Activated T-cell treated with anti-CD3 and anti-CD28 coated beads, Interleukin-2, amount 50 U/mL, for 24 hours (primary cell): ENCODE results near the gene RFXANK.

Source experiments
- DNase-seq: peaks from one replicate; pipeline ENCODE4 v3.0.0-alpha.2; 2020
- H3K27ac Mint-ChIP-seq: 2 replicates; pipeline ENCODE4 v1.8.0; 2020; ENCODE audit warnings: mild to moderate bottlenecking, mixed read lengths
- H3K27me3 Mint-ChIP-seq: 2 replicates; pipeline ENCODE4 v1.8.0; 2020; ENCODE audit warnings: mixed read lengths
- H3K36me3 Mint-ChIP-seq: 2 replicates; pipeline ENCODE4 v1.8.0; 2020; ENCODE audit warnings: low read depth, mixed read lengths
- H3K4me1 Mint-ChIP-seq: 2 replicates; pipeline ENCODE4 v1.8.0; 2020; ENCODE audit warnings: low read depth, mixed read lengths
- H3K4me3 Mint-ChIP-seq: 2 replicates; pipeline ENCODE4 v1.8.0; 2020; ENCODE audit warnings: mild to moderate bottlenecking, moderate library complexity, mixed read lengths
- H3K9me3 Mint-ChIP-seq: 2 replicates; pipeline ENCODE4 v1.8.0; 2020; ENCODE audit warnings: mixed read lengths

The RFXANK gene

DNA sequence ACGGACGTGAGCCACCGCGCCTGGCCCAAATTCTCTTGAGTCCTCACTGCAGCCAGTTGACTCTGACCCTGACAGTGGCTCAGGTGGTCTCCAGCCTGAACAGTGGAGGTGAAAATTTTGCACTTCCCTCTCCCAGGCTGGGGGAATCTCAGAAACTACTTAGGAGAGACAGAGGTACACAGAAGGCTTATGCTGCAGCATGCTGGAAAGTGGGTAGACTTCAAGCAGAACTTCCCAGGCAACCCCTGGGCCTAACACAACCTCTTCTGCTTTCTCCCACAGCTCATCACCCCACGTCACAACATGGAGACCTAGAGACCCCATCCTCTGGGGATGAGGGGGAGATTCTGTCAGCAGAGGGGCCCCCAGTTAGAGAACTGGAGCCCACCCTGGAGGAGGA lies 34.1 kb downstream of the RFXANK start:
- Mint-ChIP-seq H3K27me3 (peaks cover 31% of the 10 kb centered on the region), H3K9me3 (no peaks in the 10 kb centered on the region), H3K4me1 (peaks cover 5% of the 10 kb centered on the region), H3K36me3 (no peaks in the 10 kb centered on the region), H3K27ac (no peak overlapping the region), H3K4me3 (no peak overlapping the region)
- no peak for DNase-seq

DNA sequence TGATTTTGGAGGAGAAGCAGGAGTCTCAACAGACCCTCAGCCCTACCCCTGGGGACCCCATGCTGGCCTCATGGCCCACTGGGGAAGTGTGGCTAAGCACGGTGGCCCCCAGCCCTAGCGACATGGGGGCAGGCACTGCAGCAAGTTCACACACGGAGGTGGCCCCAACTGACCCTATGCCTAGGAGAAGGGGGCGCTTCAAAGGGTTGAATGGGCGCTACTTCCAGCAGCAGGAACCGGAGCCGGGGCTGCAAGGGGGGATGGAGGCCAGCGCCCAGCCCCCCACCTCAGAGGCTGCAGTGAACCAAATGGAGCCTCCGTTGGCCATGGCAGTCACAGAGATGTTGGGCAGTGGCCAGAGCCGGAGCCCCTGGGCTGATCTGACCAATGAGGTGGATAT lies 34.6 kb downstream of the RFXANK start:
- Mint-ChIP-seq H3K27me3 (peaks cover 31% of the 10 kb centered on the region), H3K27ac (no peak overlapping the region), H3K4me1 (peaks cover 5% of the 10 kb centered on the region), H3K36me3 (no peaks in the 10 kb centered on the region), H3K9me3 (no peaks in the 10 kb centered on the region), H3K4me3 (no peak overlapping the region)
- DNase-seq, result no peak

DNA sequence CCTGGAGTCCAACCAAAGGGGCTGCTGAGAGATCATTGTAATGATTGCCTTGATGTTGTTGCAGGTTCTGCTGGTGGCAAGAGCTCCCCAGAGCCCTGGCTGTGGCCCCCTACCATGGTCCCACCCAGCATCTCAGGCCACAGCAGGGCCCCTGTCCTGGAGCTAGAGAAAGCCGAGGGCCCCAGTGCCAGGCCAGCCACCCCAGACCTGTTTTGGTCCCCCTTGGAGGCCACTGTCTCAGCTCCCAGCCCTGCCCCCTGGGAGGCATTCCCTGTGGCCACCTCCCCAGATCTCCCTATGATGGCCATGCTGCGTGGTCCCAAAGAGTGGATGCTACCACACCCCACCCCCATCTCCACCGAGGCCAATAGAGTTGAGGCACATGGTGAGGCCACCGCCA lies 35.2 kb downstream of the RFXANK start:
- DNase-seq, result no peak
- Mint-ChIP-seq H3K4me3 (no peak overlapping the region), H3K27ac (no peak overlapping the region), H3K9me3 (no peaks in the 10 kb centered on the region), H3K4me1 (peaks cover 5% of the 10 kb centered on the region), H3K36me3 (no peaks in the 10 kb centered on the region), H3K27me3 (peaks cover 31% of the 10 kb centered on the region)

DNA sequence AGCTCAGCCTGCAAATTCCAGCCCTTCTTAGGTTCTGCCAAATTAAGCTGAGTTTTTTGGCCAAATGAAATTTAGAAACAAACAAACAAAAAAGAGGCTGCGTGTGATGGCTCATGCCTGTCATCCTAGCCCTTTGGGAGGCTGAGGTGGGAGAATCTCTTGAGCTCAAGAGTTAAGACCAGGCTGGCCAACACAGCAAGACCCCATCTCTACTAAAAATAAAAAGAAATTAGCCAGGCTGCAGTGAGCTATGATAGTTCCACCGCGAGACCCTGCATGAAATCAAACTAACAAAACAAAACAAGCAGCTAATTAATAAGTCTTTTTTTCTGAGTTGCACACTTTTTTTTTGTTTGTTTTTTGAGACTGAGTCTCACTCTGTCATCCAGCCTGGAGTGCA lies 37.6 kb downstream of the RFXANK start:
- Mint-ChIP-seq H3K36me3 (no peaks in the 10 kb centered on the region), H3K27me3 (peaks cover 18% of the 10 kb centered on the region), H3K9me3 (peaks cover 4% of the 10 kb centered on the region), H3K4me3 (no peak overlapping the region), H3K4me1 (peaks cover 4% of the 10 kb centered on the region), H3K27ac (no peak overlapping the region)
- DNase-seq, result no peak

DNA sequence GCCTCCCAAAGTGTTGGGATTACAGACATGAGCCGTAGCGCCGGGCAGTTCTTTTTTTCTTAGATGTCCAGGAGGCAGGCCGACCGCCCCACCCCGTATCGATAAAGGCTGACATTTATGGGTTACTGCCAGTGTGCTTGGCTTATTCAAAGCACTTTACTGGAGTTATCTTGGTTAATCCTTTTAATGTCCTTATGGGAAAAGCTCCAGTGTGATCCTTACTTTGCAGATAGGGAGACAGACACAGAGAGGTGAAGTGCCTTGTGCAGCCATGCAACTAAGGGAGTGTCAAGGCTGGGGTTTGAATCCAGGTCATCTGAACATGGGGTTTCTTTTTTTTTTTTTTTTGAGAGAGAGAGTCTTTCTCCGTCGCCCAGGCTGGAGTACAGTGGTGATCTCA lies 38.9 kb downstream of the RFXANK start:
- no peak overlapping the region for H3K27ac Mint-ChIP-seq
- H3K27me3 Mint-ChIP-seq, result peaks cover 17% of the 10 kb centered on the region
- H3K36me3 Mint-ChIP-seq, result no peaks in the 10 kb centered on the region
- H3K4me3 Mint-ChIP-seq, result no peak overlapping the region
- peaks cover 7% of the 10 kb centered on the region for H3K9me3 Mint-ChIP-seq
- no peaks in the 10 kb centered on the region for H3K4me1 Mint-ChIP-seq
- no peak for DNase-seq

DNA sequence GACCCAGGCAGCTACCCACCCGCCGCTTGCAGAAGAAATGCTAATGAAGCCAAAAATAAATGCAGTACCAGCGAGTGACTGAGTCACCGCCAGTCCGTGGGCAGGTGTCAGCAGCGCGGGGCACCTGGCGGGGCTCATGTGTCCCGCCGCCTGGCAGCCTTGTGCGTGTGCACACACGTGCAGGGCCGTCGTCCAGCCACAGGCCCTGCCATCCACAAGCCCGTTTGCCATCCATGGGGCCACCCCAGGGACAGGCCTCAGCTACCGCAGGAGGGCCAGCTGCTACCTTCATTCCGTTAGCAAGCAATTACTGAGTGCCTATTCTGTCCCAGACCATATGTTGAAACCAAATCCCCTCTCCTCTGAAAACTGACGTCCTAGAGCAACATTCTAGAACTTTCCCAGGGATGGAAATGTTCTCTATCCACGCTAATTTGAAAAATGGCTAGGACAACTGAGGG lies 40.2 kb downstream of the RFXANK start:
- no peak for DNase-seq
- H3K9me3 Mint-ChIP-seq, result peaks cover 10% of the 10 kb centered on the region
- no peak overlapping the region for H3K27ac Mint-ChIP-seq
- no peaks in the 10 kb centered on the region for H3K36me3 Mint-ChIP-seq
- no peak overlapping the region for H3K4me3 Mint-ChIP-seq
- no peaks in the 10 kb centered on the region for H3K4me1 Mint-ChIP-seq
- H3K27me3 Mint-ChIP-seq, result peaks cover 18% of the 10 kb centered on the region

DNA sequence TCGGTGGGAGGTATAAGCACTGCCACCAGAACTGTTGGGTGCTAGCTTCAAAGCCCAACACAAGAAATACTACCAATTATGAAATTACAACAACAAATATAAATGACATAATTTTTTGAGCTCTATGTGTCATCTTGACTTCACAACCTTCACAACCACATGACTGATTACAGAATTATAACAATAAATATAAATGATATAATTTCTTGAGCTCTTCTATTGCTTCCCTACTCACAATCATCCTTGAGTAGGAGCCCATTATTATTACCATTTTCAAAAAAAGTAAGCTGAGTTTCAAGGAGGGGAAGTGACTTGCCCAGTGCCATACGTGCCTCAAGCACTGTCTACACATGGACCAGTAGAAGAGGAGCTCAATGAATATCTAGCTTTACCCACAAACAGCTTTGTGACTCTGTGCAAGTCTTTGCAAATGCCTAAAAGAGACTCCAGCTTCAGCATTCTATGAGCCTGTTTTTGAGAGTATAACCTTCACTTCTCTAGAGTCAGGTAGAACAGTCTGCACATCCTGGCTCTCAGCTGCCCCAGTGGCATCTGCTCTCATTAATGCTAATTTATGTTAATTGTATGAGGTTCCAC lies 42.3 kb downstream of the RFXANK start:
- Mint-ChIP-seq H3K27me3 (peaks cover 19% of the 10 kb centered on the region), H3K4me1 (no peaks in the 10 kb centered on the region), H3K4me3 (no peak overlapping the region), H3K36me3 (no peaks in the 10 kb centered on the region), H3K9me3 (peaks cover 10% of the 10 kb centered on the region), H3K27ac (no peak overlapping the region)
- DNase-seq, result no peak

DNA sequence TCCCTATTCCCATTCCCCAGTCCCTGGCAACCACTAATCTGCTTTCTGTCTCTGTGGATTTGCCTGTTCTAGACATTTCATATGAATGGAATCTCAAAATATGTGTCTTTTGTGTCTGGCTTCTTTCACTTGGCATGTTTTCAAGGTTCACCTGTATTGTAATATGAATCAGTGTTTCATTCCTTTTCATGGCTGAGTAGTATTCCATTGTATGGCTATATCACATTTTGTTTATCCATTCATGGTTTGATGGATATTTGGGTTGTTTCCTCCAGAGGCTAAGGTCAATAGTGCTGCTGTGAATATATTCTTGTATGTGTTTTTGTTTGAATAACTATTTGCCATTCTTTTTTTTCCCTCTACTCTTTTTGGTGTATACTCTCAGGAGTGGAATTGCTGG lies 44.1 kb downstream of the RFXANK start:
- Mint-ChIP-seq H3K4me1 (no peaks in the 10 kb centered on the region), H3K4me3 (no peak overlapping the region), H3K27me3 (peaks cover 29% of the 10 kb centered on the region), H3K27ac (no peak overlapping the region), H3K9me3 (peaks cover 10% of the 10 kb centered on the region), H3K36me3 (no peaks in the 10 kb centered on the region)
- DNase-seq, result no peak

DNA sequence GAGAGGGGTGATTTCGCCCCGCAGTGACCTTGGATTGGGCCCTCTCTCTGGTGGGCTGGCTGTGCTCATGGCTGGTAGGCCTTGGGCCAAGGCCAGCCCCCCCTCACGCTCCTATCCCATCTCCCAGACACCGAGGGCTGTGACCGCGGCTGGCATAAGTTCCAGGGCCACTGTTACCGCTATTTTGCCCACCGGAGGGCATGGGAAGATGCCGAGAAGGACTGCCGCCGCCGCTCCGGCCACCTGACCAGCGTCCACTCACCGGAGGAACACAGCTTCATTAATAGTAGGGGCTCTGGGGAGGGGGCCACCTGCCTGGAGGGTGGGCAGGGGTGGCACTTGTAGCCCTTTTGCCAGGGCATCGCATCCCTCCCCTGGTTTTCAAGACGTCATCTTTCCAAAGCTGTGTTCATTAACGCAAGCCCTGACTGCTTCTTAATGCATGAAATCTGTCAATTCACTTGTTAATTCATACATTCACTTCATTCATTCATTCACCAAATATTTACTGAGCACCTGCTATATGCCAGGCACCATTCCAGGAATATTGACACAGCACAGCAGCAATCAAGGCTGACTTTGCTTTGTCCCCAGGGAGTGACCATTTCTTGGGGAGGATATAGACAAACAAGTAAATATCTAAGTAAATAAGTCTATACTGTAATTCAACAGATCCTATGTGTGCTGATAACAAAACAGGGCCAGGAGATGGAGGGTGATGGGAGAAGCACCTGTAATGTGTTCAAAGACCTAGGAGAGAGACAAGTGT lies 46.3 kb downstream of the RFXANK start:
- H3K4me1 Mint-ChIP-seq, result no peaks in the 10 kb centered on the region
- no peaks in the 10 kb centered on the region for H3K36me3 Mint-ChIP-seq
- H3K27me3 Mint-ChIP-seq, result peaks cover 29% of the 10 kb centered on the region
- H3K9me3 Mint-ChIP-seq, result peaks cover 10% of the 10 kb centered on the region
- H3K4me3 Mint-ChIP-seq, result no peak overlapping the region
- DNase-seq, result no peak
- H3K27ac Mint-ChIP-seq, result no peak overlapping the region

DNA sequence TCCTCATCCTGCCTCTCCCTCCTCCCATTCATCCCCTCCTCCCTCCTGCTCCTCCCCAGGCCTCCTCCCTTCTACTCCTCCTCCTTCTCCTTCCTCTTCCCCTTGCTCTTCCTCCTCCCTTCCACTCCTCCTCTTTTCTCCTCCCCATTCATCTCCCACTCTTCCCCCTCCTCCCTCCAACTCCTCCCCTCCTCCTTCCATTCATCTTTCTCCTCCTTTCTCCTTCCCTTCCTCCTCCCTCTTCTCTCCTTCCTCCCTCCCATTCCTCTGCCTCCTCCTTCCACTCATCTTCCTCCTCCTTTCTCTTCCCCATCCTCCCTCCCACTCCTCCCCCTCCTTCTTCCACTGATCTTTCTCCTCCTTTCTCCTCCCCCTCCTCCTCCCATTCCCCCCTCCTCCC lies 47.6 kb downstream of the RFXANK start:
- Mint-ChIP-seq H3K27me3 (peaks cover 29% of the 10 kb centered on the region), H3K4me3 (no peak overlapping the region), H3K9me3 (peaks cover 7% of the 10 kb centered on the region), H3K27ac (no peak overlapping the region), H3K4me1 (no peaks in the 10 kb centered on the region), H3K36me3 (no peaks in the 10 kb centered on the region)
- DNase-seq, result no peak

DNA sequence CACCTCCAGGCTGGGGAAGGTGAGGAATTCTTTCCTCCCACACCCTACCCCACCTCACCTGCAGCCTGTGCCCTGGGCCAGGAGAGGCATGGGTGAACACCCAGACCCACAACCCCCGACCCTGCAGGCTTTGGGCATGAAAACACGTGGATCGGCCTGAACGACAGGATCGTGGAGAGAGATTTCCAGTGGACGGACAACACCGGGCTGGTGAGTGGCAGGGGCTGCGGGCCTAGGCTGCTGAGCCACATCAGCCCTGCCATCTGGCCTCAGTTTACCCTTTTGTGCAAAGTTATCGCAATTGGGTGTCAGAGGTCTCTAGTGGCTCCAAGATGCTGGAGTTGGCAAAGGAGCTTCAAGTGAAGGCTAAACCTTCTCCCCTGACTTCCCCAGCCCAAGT lies 48.4 kb downstream of the RFXANK start:
- Mint-ChIP-seq H3K9me3 (peaks cover 7% of the 10 kb centered on the region), H3K4me3 (no peak overlapping the region), H3K4me1 (no peaks in the 10 kb centered on the region), H3K36me3 (no peaks in the 10 kb centered on the region), H3K27ac (no peak overlapping the region), H3K27me3 (peaks cover 29% of the 10 kb centered on the region)
- DNase-seq, result no peak

DNA sequence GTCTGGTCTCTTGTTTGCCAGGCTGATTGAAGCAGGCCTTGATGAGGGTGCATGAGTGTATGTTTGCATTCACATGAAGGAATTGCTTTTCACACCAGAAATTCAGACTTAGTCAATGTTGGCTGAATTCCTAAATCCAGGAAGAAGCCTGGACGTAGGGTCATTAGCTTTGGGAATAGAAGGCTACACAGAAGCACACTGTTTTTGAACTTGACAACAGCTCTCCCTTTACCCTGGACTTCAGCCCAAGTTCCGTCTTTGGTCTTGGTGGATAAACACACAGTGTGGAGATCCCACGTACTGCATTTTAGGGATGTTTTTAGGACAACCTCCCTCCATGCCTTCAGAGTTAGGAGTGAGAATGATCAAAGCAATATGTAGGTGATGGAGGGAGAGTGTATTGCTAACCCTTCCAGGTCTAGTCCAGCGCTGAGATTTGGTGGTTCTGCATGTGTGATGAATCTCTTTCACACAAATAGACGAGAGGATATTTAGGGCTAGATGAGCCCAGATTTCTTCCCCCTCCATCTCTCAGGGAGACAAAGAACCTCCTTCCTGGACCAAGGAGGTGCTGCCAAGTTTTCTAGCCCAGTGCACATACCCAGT lies 58.2 kb downstream of the RFXANK start:
- DNase-seq, result no peak
- no peak overlapping the region for H3K27ac Mint-ChIP-seq
- no peaks in the 10 kb centered on the region for H3K4me1 Mint-ChIP-seq
- peaks cover 38% of the 10 kb centered on the region for H3K27me3 Mint-ChIP-seq
- H3K4me3 Mint-ChIP-seq, result no peak overlapping the region
- no peaks in the 10 kb centered on the region for H3K36me3 Mint-ChIP-seq
- no peaks in the 10 kb centered on the region for H3K9me3 Mint-ChIP-seq
